GM12878 (cell line): ENCODE data around the gene NFKBIE. TPM values are rescaled to one million over a fixed set of nuclear protein-coding genes. Genes with fewer than 3 reads are reported as not detected.

Experiments
- BMI1 ChIP-seq: fragments of 450-650 bp; IDR thresholded peaks from 2 replicates; pipeline ENCODE4 v1.6.1; 2016; ENCODE audit warnings: mild to moderate bottlenecking, moderate library complexity, borderline replicate concordance
- ESRRA ChIP-seq: IDR thresholded peaks from 2 replicates; pipeline ENCODE4 v1.6.1; 2012; ENCODE audit warnings: mild to moderate bottlenecking, low read length, improper control_type of control experiment
- IRF4 ChIP-seq: IDR thresholded peaks from 2 replicates; pipeline ENCODE4 v1.6.1; 2011; ENCODE audit warnings: low read depth, low read length
- MEF2B ChIP-seq: fragments of 450-650 bp; IDR thresholded peaks from 2 replicates; pipeline ENCODE4 v1.6.1; 2018; ENCODE audit warnings: mild to moderate bottlenecking, moderate library complexity; ENCODE audit not compliant: partially characterized antibody, poor library complexity, severe bottlenecking
- MTA2 ChIP-seq: fragments of 450-650 bp; IDR thresholded peaks from 2 replicates; pipeline ENCODE4 v1.6.1; 2016; ENCODE audit warnings: low read depth, mild to moderate bottlenecking, moderate library complexity
- MXI1 ChIP-seq: fragments of 150-350 bp; IDR thresholded peaks from 2 replicates; pipeline ENCODE4 v1.6.1; 2011; ENCODE audit warnings: low read depth, mild to moderate bottlenecking, inconsistent platforms, low read length, improper control_type of control experiment
- NFIC ChIP-seq: IDR thresholded peaks from 2 replicates; pipeline ENCODE4 v1.6.1; 2012; ENCODE audit warnings: low read depth, mild to moderate bottlenecking, inconsistent platforms, low read length, moderate library complexity
- NR2C2 ChIP-seq: IDR thresholded peaks from 2 replicates; pipeline ENCODE4 v1.6.1; 2011; ENCODE audit warnings: borderline replicate concordance, low read depth; ENCODE audit not compliant: control insufficient read depth, insufficient read length
- RUNX3 ChIP-seq: IDR thresholded peaks from 2 replicates; pipeline ENCODE4 v1.6.1; 2012; ENCODE audit warnings: low read length, inconsistent platforms
- SMARCA5 ChIP-seq: fragments of 450-650 bp; IDR thresholded peaks from 2 replicates; pipeline ENCODE4 v1.6.1; 2017; ENCODE audit warnings: mild to moderate bottlenecking
- SPI1 ChIP-seq: IDR thresholded peaks from 2 replicates; pipeline ENCODE4 v1.6.1; 2011; ENCODE audit warnings: low read depth, mild to moderate bottlenecking, low read length, moderate library complexity, borderline replicate concordance; ENCODE audit not compliant: insufficient read depth
- ZBTB4 ChIP-seq: fragments of 450-650 bp; formaldehyde crosslinking; IDR thresholded peaks from 2 replicates; pipeline ENCODE4 v1.4.0; 2022; ENCODE audit warnings: mild to moderate bottlenecking, moderate library complexity
- ZNF217 ChIP-seq: fragments of 450-650 bp; IDR thresholded peaks from 2 replicates; pipeline ENCODE4 v1.6.1; 2017; ENCODE audit warnings: antibody characterized with exemption, mild to moderate bottlenecking
- polyA plus RNA-seq, 11 experiments: library from polyadenylated mRNA; depleted of rRNA in 4 of 11; unstranded in 6 of 11; stranded (reverse) in 5 of 11; fragments of >200 nt; fragmentation: Nextera tagmentation in 4 of 11; fragmentation: Illumina TruSeq in 1 of 11; extraction: Ambion mirVana in 4 of 11; extraction: Trizol in 1 of 11; gene quantifications; 1 replicate in 1 of 11; 2 replicates in 10 of 11; pipeline versions ENCODE4 v1.2.1 to v1.2.3, GENCODE V29; 2011 to 2016; ENCODE audit warnings: inconsistent platforms in 2 of 11, missing spikeins in 2 of 11, low read depth in 1 of 11
- total RNA-seq, 4 experiments: library from RNA; depleted of rRNA in 3 of 4; stranded (reverse); fragments of >200 nt in 3 of 4; fragmentation: Illumina TruSeq in 1 of 4; extraction: Trizol in 1 of 4; gene quantifications; 2 replicates each; pipeline versions ENCODE4 v1.2.1 to v1.2.3, GENCODE V29; 2013 to 2021
- TF ChIP-seq, protein P1 (sequence below): IDR thresholded peaks from 2 replicates; pipeline ENCODE4 v1.6.1; 2012; ENCODE audit warnings: mild to moderate bottlenecking, low read depth, low read length
- TF ChIP-seq, protein P2 (sequence below): fragments of 450-650 bp; IDR thresholded peaks from 2 replicates; pipeline ENCODE4 v1.6.1; 2017; ENCODE audit warnings: mild to moderate bottlenecking, moderate library complexity
- TF ChIP-seq, protein P3 (sequence below): IDR thresholded peaks from 2 replicates; pipeline ENCODE4 v1.6.1; 2011; ENCODE audit warnings: low read depth, mild to moderate bottlenecking, low read length, moderate library complexity, borderline replicate concordance; ENCODE audit errors: extremely low read depth
- TF ChIP-seq, protein P4 (sequence below): IDR thresholded peaks from 2 replicates; pipeline ENCODE4 v1.6.1; 2011; ENCODE audit warnings: mild to moderate bottlenecking, low read depth, low read length, moderate library complexity; ENCODE audit not compliant: insufficient replicate concordance

The NFKBIE gene
- total and polyA plus RNA-seq, 10 of the 15 experiments (the other 5 are each of a cell fraction or from before 2014, with no cell fraction given) = 10.4 to 106 (median 38.8) TPM

DNA sequence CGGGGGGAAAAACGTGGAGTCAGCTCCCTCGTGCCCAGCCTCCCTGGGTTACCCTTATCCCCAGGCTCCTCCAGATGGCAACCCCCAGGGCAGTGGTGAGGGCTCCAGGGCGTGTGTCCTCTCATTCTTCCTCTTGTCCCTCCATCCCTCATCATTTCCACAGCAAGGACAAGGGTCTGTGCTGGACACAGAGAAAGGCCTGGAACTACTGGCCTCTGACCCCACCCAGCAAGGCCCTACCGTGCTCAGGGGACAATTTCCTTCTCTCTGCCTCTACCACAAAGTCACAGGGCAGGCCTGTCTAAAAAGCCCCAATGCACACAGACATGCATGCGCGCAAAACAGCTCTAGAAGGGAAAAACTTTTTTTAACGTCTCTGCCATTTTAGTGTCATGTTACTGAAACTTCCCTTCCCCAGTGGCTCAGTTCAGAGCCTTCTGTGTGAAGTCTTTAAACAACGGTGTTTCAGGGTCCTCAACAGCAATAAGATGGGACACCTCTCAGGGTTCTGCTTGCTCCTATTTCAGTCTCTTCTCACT, 7.0 kb downstream of the NFKBIE start (continued):
- TF ChIP-seq NR2C2 (no peak), MEF2B (peak; percentile 65), NFIC (no peak), ZBTB4 (CRISPR knock-in tag) (no peak), ZNF217 (no peak), RUNX3 (no peak), MTA2 (no peak), BMI1 (no peak), SPI1 (0 out of 2 replicates have a peak, but pooled peaks have one; percentile 2), IRF4 (no peak), MXI1 (peak; percentile 55), SMARCA5 (0 out of 2 replicates have a peak, but pooled peaks have one; percentile 10), ESRRA (no peak)
- TF ChIP-seq, protein P1, sequence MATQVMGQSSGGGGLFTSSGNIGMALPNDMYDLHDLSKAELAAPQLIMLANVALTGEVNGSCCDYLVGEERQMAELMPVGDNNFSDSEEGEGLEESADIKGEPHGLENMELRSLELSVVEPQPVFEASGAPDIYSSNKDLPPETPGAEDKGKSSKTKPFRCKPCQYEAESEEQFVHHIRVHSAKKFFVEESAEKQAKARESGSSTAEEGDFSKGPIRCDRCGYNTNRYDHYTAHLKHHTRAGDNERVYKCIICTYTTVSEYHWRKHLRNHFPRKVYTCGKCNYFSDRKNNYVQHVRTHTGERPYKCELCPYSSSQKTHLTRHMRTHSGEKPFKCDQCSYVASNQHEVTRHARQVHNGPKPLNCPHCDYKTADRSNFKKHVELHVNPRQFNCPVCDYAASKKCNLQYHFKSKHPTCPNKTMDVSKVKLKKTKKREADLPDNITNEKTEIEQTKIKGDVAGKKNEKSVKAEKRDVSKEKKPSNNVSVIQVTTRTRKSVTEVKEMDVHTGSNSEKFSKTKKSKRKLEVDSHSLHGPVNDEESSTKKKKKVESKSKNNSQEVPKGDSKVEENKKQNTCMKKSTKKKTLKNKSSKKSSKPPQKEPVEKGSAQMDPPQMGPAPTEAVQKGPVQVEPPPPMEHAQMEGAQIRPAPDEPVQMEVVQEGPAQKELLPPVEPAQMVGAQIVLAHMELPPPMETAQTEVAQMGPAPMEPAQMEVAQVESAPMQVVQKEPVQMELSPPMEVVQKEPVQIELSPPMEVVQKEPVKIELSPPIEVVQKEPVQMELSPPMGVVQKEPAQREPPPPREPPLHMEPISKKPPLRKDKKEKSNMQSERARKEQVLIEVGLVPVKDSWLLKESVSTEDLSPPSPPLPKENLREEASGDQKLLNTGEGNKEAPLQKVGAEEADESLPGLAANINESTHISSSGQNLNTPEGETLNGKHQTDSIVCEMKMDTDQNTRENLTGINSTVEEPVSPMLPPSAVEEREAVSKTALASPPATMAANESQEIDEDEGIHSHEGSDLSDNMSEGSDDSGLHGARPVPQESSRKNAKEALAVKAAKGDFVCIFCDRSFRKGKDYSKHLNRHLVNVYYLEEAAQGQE = no peak
- TF ChIP-seq, protein P2, sequence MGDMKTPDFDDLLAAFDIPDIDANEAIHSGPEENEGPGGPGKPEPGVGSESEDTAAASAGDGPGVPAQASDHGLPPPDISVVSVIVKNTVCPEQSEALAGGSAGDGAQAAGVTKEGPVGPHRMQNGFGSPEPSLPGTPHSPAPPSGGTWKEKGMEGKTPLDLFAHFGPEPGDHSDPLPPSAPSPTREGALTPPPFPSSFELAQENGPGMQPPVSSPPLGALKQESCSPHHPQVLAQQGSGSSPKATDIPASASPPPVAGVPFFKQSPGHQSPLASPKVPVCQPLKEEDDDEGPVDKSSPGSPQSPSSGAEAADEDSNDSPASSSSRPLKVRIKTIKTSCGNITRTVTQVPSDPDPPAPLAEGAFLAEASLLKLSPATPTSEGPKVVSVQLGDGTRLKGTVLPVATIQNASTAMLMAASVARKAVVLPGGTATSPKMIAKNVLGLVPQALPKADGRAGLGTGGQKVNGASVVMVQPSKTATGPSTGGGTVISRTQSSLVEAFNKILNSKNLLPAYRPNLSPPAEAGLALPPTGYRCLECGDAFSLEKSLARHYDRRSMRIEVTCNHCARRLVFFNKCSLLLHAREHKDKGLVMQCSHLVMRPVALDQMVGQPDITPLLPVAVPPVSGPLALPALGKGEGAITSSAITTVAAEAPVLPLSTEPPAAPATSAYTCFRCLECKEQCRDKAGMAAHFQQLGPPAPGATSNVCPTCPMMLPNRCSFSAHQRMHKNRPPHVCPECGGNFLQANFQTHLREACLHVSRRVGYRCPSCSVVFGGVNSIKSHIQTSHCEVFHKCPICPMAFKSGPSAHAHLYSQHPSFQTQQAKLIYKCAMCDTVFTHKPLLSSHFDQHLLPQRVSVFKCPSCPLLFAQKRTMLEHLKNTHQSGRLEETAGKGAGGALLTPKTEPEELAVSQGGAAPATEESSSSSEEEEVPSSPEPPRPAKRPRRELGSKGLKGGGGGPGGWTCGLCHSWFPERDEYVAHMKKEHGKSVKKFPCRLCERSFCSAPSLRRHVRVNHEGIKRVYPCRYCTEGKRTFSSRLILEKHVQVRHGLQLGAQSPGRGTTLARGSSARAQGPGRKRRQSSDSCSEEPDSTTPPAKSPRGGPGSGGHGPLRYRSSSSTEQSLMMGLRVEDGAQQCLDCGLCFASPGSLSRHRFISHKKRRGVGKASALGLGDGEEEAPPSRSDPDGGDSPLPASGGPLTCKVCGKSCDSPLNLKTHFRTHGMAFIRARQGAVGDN = peak; percentile 94
- TF ChIP-seq, protein P3, sequence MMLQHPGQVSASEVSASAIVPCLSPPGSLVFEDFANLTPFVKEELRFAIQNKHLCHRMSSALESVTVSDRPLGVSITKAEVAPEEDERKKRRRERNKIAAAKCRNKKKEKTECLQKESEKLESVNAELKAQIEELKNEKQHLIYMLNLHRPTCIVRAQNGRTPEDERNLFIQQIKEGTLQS = no peak
- TF ChIP-seq, protein P4, sequence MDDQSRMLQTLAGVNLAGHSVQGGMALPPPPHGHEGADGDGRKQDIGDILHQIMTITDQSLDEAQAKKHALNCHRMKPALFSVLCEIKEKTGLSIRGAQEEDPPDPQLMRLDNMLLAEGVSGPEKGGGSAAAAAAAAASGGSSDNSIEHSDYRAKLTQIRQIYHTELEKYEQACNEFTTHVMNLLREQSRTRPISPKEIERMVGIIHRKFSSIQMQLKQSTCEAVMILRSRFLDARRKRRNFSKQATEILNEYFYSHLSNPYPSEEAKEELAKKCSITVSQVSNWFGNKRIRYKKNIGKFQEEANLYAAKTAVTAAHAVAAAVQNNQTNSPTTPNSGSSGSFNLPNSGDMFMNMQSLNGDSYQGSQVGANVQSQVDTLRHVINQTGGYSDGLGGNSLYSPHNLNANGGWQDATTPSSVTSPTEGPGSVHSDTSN = no peak
